GM15510 (cell line): ENCODE results near the gene TMCO2.

Experiments used
- POLR2A ChIP-seq: IDR thresholded peaks from 3 replicates; pipeline ENCODE4 v1.6.1; 2011; ENCODE audit warnings: borderline replicate concordance; ENCODE audit not compliant: insufficient read length; ENCODE audit errors: extremely low read depth

TMCO2 gene

GRCh38 chr1:40248412-40248811 lies 675 bp downstream of the TMCO2 start:
- TF ChIP-seq POLR2A = no peak

DNA sequence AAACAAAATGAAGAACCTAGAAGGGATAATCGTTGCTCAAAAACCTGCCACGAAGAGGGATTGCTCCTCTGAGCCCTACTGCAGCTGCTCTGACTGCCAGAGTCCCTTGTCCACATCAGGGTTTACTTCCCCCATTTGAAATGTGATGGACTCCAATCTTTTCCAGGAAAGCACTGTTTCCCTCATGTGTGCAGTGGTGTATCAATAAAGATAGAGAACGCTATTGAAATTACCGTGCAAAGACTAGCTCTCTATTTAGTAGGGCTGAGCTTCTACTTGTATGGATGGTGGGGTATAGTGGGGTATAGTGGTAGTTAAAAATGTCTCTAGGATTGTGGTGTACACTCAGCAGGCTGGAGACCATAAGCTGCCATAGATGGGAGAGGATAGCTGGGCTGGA lies 3.7 kb downstream of the TMCO2 start:
- no peak for TF ChIP-seq POLR2A

- TF ChIP-seq POLR2A = no peak
Observed at GRCh38 chr1:40252601-40253000, 4.9 kb downstream of the TMCO2 start.

DNA sequence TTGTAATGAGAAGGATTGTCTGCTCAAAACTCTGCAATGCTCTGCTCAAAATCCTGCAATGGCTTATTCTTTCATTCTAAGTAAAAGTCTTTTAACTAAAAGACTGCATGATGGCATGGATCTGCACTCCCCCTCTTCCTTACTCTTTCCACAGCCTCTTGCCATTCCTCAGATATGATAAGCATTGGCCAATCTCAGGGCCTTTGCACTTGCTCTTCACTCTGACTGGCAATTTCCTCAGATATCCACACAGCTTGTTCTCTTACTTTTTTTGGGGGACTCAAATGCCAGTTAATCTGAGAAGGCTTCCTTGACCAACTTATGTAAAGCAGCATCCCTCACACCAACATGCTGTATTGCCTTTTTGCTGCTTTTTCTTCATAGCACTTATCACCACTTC lies 7.5 kb downstream of the TMCO2 start:
- no peak for TF ChIP-seq POLR2A

DNA sequence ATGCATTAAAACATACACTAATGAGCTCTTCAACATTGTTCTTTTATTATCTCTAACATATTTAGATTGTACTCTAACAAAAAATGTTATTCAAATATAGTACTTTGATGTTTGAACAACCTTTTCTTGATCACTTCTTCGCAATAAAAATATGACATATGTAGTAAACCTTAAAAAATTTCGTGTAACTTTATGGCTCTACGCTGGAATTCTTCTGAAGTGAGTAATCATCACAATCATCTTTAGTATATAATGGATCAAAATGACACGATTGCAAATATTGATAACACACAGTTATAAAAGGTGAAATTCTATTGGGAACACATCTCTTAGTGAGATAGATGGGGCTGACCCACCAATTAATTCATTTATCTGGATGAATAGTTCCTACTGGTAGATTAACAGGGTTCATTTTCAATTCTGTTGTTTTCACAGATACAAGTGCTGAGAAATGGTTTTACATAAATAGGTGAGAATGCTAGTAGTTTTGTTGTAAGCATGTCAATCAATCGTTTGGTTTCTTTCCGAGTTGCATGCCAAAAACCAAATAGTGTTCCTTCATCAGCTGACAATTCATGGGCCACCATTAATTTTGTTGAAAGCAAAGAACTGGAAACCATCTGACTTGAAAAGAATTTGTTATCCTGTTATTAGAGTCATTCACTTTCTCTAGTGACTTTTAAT lies 8.8 kb downstream of the TMCO2 start:
- TF ChIP-seq POLR2A = no peak

GRCh38 chr1:40257313-40257687 lies 9.6 kb downstream of the TMCO2 start:
- no peak for TF ChIP-seq POLR2A

GRCh38 chr1:40257688-40258444 lies 10.1 kb downstream of the TMCO2 start, which contains the start of gene ZMPSTE24:
ZMPSTE24 (plus strand) TSS chr1:40258236; CDS start chr1:40258272, 36 bp downstream.
- peak; percentile 80 for TF ChIP-seq POLR2A

GRCh38 chr1:40258445-40258769 lies 10.7 kb downstream of the TMCO2 start:
- no peak for TF ChIP-seq POLR2A

DNA sequence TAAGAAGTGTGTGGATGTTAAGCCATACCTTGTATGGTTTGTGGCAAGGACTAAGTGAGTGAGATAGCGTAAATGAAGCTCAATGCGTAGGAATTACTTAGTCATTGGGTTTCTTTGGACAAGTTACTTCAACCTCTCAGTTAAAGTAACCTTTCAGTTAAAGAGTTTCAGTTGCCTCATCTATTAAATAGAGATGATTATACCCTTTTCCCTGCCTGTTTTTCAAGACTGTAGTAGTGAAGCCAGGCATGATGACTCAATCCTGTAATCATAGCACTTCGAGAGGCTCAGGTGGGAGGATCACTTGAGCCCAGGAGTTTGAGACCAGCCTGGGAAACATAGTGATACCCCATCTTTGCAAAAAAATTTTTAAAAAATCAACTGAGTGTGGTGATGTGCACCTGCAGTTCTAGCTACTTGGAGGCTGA lies 16.6 kb downstream of the TMCO2 start:
- TF ChIP-seq POLR2A = no peak

DNA sequence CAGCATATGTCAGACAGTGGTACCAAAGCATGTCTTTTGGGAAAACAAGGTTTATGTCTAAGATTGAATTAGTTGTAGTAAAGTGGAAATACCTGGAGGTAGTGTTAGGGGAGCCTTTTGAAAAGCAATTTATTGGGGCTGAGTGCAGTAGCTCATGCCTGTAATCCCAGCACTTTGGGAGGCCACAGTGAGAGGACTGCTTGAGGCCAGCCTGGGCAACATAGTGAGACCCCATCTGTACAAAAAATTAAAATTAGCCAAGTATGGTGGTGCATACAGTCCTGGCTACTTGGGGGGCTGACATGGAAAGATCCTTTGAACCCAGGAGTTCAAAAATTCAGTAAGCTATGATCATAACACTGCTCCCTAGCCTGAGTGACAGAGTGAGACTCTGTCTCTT lies 17.6 kb downstream of the TMCO2 start:
- TF ChIP-seq POLR2A = no peak

DNA sequence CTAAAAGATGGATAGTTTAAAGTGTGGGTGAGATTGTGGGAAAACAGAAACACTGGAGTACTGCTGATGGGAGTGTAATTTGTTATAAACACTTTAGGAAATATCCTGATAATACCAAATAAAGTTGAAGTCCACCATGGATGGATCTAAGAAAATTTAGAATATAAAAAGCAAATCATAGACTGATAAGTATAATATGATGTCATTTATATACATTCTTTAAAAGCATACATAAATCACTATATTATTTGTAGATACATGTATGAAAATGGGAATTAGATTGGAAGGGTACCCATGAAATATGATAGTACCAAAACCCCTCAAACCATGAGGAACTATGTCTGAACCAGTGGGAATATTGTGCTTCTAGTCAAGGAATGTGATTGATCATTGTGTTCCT lies 18.2 kb downstream of the TMCO2 start:
- no peak for TF ChIP-seq POLR2A

DNA sequence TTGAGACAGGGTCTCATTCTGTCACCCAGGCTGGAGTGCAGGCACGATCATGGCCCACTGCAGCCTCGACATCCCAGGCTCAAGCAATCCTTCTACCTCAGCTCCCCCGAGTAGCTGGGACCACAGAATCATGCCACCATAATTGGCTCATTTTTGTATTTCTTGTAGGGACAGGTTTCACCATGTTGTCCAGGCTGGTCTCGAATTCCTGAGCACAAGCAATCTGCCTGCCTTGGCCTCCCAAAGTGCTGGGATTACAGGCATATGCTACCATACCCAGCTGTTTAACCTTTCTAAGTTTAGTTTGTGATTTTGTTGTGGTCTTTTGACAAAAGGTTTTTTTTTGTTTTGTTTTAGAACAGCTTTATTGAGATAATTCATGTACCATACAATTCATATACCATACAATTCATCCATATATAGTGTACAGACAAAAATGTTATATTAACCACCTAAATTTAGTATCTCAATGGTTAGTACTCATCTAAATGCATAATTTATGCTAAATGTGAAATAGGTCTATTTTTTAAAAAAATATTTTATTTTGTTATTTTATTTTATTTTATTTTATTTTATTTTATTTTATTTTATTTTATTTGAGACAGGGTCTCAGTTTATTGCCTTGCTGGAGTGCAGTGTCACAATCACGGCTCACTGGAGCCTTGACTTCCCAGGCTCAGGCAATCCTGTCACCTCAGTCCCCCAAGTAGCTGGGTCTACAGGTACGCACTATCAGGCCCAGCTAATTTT lies 19.2 kb downstream of the TMCO2 start:
- TF ChIP-seq POLR2A = no peak

DNA sequence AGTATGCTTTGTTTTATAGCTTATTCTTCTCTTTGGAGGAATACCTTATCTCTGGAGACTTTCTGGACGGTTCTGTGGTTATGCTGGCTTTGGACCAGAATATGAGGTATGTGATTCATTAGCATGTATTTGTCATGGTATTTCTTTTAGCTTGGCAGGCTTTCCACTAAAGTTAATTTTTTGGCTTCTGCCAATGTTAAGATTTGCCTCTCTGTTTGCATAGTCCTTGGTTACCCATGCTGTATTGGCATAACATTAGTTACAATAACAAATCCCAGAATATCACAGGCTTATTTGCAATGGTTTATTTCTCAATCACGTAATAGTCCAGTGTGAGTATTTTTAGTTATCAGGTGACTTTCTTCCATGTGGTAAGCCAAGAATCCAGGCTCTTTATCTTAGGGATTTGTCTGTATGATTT lies 20.0 kb downstream of the TMCO2 start:
- no peak for TF ChIP-seq POLR2A

DNA sequence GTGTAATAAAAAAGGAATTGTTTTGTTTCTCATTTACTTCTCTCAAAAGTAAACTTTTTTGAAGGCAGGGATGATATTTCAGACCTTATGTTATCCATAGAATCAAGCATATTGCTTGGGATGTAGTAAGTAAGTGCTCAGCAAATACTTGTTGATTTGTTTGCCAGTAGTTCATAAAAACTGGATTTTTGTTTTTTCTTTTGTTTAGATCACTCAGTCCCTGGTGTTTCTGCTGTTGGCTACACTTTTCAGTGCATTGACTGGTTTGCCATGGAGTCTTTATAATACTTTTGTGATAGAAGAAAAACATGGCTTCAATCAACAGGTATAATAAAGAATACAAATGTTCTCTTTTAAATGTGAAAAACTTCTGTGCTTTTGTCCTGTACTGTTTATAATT lies 20.5 kb downstream of the TMCO2 start:
- no peak for TF ChIP-seq POLR2A

DNA sequence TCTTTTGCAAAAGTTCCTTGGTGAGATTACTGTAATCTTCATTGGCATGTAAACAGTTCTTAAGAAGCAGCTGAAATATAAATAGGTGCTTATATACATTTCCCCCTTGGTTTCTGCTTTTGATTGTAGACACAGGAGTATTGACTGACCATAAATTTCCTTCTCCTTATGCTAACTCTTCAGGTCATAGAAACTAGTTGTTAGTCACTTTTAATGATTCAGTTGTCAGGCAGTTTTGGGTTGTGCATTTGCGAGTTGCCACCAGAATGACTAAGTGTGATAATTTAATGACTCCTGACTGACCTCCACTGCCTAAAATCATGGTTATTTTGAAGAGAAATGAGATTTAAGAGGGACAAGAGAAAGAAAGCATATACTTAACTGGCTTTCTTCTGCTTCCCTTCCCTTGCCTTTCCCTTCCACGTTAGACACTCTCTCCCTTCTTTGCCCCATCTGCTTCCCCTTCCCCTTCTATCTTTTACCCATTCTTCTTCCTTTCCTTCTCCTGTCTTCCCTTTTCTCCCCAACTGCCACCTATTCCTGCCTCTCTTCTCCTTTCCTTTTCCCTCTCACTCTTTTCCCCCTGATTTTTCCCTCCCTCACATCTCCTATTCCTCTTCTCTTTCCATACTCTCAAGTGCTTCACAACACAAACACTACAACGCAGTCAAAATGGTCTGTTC lies 22.6 kb downstream of the TMCO2 start:
- TF ChIP-seq POLR2A = no peak
